ENCODE data around the gene CHSY1. TPM values are rescaled to one million over a fixed set of nuclear protein-coding genes. Genes with fewer than 3 reads are reported as not detected.

Gene CHSY1
- total and polyA plus RNA-seq, 2 experiments from 2014 or later = 5.2 to 31.3 TPM

DNA sequence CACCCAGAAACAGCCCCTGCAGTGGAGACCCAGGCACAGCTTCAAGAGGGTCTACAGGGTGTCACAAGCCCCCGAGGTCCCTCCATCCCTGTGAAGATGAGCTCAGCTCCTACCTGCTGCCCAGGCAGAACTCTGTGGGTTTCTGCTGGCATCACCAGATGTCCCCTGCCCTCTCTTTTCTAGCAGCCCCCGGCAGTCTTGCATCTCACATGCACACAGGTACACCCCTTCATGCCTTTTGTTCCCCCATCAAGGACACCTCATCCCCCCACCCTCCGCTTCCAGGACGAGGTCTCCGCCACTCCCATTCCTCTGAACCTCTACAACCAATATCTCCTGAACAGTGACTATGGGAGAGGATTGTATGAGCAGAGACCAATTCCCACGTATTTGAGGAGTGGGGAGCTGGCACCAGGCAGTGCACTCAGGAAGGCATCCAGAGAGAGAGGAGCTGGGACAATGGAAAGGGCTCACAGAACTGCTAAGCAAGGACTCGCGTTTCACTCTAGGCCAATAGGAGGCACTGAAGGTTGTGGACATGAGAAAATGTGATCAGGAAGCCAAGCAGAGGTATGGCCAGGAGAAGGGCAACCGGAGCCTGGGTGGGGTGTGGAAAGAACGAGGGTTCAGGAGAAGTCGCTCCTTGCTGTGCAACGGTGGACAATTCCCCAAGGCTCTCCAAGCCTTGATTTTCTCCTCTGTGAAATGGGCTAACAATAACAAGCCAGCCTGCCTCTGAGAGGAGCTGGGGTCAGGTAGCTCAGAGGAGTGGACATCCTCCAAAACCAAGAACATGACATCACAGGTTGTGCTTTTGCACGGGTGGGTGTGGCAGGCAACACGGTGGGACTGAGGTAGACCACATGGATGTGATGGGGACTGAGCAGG, 115.2 kb downstream of the CHSY1 start:
- TF ChIP-seq EZH2 (IDR thresholded peaks at IDR 0.05; ENCODE audit: insufficient read depth, poor library complexity, severe bottlenecking) (no peak), EZH2phosphoT487 (IDR thresholded peaks at IDR 0.05; ENCODE audit: insufficient read depth, low read depth) (no peak)
- no peak overlapping the region for H3K9ac ChIP-seq
- in situ Hi-C loops (cut with MboI) = no loop called here

GRCh38 chr15:101135532-101136166, 116.2 kb downstream of the CHSY1 start:
- TF ChIP-seq EZH2phosphoT487 (IDR thresholded peaks at IDR 0.05; ENCODE audit: insufficient read depth, low read depth) (no peak), EZH2 (IDR thresholded peaks at IDR 0.05; ENCODE audit: insufficient read depth, poor library complexity, severe bottlenecking) (no peak)
- H3K4me3 ChIP-seq = no peak overlapping the region
- no peaks in the 10 kb centered on the region for H3K4me1 ChIP-seq (ENCODE audit: insufficient read depth)
- DNase-seq = no peak
- no peak overlapping the region for H2AFZ ChIP-seq
- WGBS, 2 experiments (ENCODE audit: low coverage in 1 of 2, low lambda C conversion rate in 2 of 2, missing lambda C conversion rate in 2 of 2) = 69 to 80% methylated on average over 14 of the region's 14 CpGs
- in situ Hi-C loops (cut with MboI) = no loop called here
- 0 out of 2 replicates have a peak, but pooled peaks cover 3% of the 10 kb centered on the region for H3K27me3 ChIP-seq (replicated peaks; ENCODE audit: insufficient read depth)
- no peaks in the 10 kb centered on the region for H4K20me1 ChIP-seq (ENCODE audit: insufficient read depth)
- H3F3A ChIP-seq (ENCODE audit: insufficient read depth) = no peaks in the 10 kb centered on the region
- no peaks in the 10 kb centered on the region for H3K9me2 ChIP-seq (ENCODE audit: insufficient read depth)
- no peak overlapping the region for H3K4me2 ChIP-seq (ENCODE audit: unreplicated experiment)
- no peaks in the 10 kb centered on the region for H3K79me2 ChIP-seq (ENCODE audit: insufficient read depth)
- H3K9ac ChIP-seq = no peak overlapping the region
- H3K36me3 ChIP-seq (ENCODE audit: low read depth) = no peaks in the 10 kb centered on the region
- H3K27ac ChIP-seq = no peak overlapping the region
- H3K9me3 ChIP-seq (ENCODE audit: low read depth) = no peaks in the 10 kb centered on the region

More for the DNA sequence above, 115.2 kb downstream of the CHSY1 start:
- DNase-seq = no peak
- no peaks in the 10 kb centered on the region for H3F3A ChIP-seq (ENCODE audit: insufficient read depth)
- no peaks in the 10 kb centered on the region for H3K9me3 ChIP-seq (ENCODE audit: low read depth)
- 70 to 74% methylated on average over 14 of the region's 14 CpGs for WGBS, 2 experiments (ENCODE audit: low coverage in 1 of 2, low lambda C conversion rate in 2 of 2, missing lambda C conversion rate in 2 of 2)
- H3K4me1 ChIP-seq (ENCODE audit: insufficient read depth) = no peaks in the 10 kb centered on the region
- no peak overlapping the region for H2AFZ ChIP-seq
- no peaks in the 10 kb centered on the region for H3K79me2 ChIP-seq (ENCODE audit: insufficient read depth)
- no peaks in the 10 kb centered on the region for H3K9me2 ChIP-seq (ENCODE audit: insufficient read depth)
- no peak overlapping the region for H3K27ac ChIP-seq
- no peak overlapping the region for H3K4me3 ChIP-seq
- no peaks in the 10 kb centered on the region for H4K20me1 ChIP-seq (ENCODE audit: insufficient read depth)
- no peaks in the 10 kb centered on the region for H3K36me3 ChIP-seq (ENCODE audit: low read depth)
- no peak overlapping the region for H3K4me2 ChIP-seq (ENCODE audit: unreplicated experiment)
- no peaks in the 10 kb centered on the region for H3K27me3 ChIP-seq (replicated peaks; ENCODE audit: insufficient read depth)

GRCh38 chr15:101134780-101135179, 117.1 kb downstream of the CHSY1 start:
- H3K4me1 ChIP-seq (ENCODE audit: insufficient read depth) = no peaks in the 10 kb centered on the region
- H3K9me2 ChIP-seq (ENCODE audit: insufficient read depth) = no peaks in the 10 kb centered on the region
- no peaks in the 10 kb centered on the region for H4K20me1 ChIP-seq (ENCODE audit: insufficient read depth)
- DNase-seq = no peak
- no peak overlapping the region for H2AFZ ChIP-seq
- no peak for TF ChIP-seq EZH2phosphoT487 (IDR thresholded peaks at IDR 0.05; ENCODE audit: insufficient read depth, low read depth)
- TF ChIP-seq EZH2 (IDR thresholded peaks at IDR 0.05; ENCODE audit: insufficient read depth, poor library complexity, severe bottlenecking) = no peak
- H3K79me2 ChIP-seq (ENCODE audit: insufficient read depth) = no peaks in the 10 kb centered on the region
- no peak overlapping the region for H3K4me3 ChIP-seq
- H3K27ac ChIP-seq = no peak overlapping the region
- no peak overlapping the region for H3K4me2 ChIP-seq (ENCODE audit: unreplicated experiment)
- in situ Hi-C loops (cut with MboI) = no loop called here
- H3K27me3 ChIP-seq (replicated peaks; ENCODE audit: insufficient read depth) = 0 out of 2 replicates have a peak, but pooled peaks cover 3% of the 10 kb centered on the region
- H3K9me3 ChIP-seq (ENCODE audit: low read depth) = no peaks in the 10 kb centered on the region
- WGBS, 2 experiments (ENCODE audit: low coverage in 1 of 2, low lambda C conversion rate in 2 of 2, missing lambda C conversion rate in 2 of 2) = 95 to 97% methylated on average over 5 of the region's 5 CpGs
- H3F3A ChIP-seq (ENCODE audit: insufficient read depth) = no peaks in the 10 kb centered on the region
- H3K9ac ChIP-seq = no peak overlapping the region
- no peaks in the 10 kb centered on the region for H3K36me3 ChIP-seq (ENCODE audit: low read depth)

DNA sequence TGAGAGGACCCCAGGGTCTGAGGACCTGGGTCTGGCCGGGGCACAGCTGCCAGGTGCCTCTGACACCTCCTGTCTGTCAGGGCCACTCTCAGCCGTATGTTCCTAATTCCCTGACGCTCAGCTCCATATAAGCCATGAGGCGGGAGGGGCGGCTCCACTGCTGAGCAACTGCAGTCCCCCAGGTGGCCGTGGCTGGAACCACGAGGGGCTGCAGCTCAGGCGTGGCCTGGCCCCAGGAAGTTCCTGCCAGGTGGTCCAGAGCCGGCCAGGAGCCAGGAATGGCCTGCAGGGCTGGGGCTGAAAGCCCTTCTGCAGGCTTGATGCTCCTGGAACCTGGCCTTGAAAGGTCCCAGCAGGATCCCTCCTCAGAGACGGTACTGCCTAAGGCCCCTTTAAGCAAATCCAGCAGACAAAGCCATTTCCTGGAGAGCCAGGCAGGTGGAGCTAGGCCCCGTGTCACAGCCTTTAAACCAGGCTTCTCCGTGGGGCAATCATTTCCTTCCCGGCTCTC, 118.0 kb downstream of the CHSY1 start:
- in situ Hi-C loops (cut with MboI) = no loop called here
- H3K27ac ChIP-seq = no peak overlapping the region
- H3K4me2 ChIP-seq (ENCODE audit: unreplicated experiment) = no peak overlapping the region
- H3K9ac ChIP-seq = no peak overlapping the region
- peaks cover 2% of the 10 kb centered on the region; the same call in 1 of the 2 replicates for H3K4me1 ChIP-seq (ENCODE audit: insufficient read depth)
- no peak overlapping the region for H3K4me3 ChIP-seq
- 0 out of 2 replicates have a peak, but pooled peaks cover 3% of the 10 kb centered on the region for H3K27me3 ChIP-seq (replicated peaks; ENCODE audit: insufficient read depth)
- no peaks in the 10 kb centered on the region for H3K9me3 ChIP-seq (ENCODE audit: low read depth)
- no peak overlapping the region for H2AFZ ChIP-seq
- no peak for DNase-seq
- no peaks in the 10 kb centered on the region for H3K36me3 ChIP-seq (ENCODE audit: low read depth)
- H3K79me2 ChIP-seq (ENCODE audit: insufficient read depth) = no peaks in the 10 kb centered on the region
- peaks cover 4% of the 10 kb centered on the region for H3F3A ChIP-seq (ENCODE audit: insufficient read depth)
- no peak for TF ChIP-seq EZH2 (IDR thresholded peaks at IDR 0.05; ENCODE audit: insufficient read depth, poor library complexity, severe bottlenecking)
- TF ChIP-seq EZH2phosphoT487 (IDR thresholded peaks at IDR 0.05; ENCODE audit: insufficient read depth, low read depth) = no peak
- H4K20me1 ChIP-seq (ENCODE audit: insufficient read depth) = no peaks in the 10 kb centered on the region
- no peaks in the 10 kb centered on the region for H3K9me2 ChIP-seq (ENCODE audit: insufficient read depth)
- WGBS, 2 experiments (ENCODE audit: low coverage in 1 of 2, low lambda C conversion rate in 2 of 2, missing lambda C conversion rate in 2 of 2) = 68% methylated on average over 10 to 13 of the region's 13 CpGs

Measured in GM23248 (cell line).